ENCODE results near the gene MACROD2.

DNA sequence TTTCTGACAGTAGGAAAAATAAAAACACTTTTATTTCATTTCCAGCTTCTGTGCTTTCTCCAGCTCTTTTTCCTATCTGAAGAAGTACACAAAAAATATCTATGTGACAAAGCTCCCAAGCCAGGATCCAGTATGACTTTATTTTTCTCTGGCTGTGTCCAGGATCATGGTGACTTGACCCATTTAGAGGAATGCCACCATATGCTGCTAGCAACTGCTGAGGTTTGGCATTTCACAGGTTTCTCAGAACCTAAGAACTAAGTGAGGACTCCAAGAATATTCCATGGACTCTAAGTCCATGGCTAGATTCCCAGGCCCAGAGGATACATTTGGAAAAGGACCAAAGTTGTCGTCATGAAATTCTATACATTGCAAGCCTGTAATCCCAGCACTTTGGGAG, 1218.7 kb downstream of the MACROD2 start:
- TF ChIP-seq, protein P1, sequence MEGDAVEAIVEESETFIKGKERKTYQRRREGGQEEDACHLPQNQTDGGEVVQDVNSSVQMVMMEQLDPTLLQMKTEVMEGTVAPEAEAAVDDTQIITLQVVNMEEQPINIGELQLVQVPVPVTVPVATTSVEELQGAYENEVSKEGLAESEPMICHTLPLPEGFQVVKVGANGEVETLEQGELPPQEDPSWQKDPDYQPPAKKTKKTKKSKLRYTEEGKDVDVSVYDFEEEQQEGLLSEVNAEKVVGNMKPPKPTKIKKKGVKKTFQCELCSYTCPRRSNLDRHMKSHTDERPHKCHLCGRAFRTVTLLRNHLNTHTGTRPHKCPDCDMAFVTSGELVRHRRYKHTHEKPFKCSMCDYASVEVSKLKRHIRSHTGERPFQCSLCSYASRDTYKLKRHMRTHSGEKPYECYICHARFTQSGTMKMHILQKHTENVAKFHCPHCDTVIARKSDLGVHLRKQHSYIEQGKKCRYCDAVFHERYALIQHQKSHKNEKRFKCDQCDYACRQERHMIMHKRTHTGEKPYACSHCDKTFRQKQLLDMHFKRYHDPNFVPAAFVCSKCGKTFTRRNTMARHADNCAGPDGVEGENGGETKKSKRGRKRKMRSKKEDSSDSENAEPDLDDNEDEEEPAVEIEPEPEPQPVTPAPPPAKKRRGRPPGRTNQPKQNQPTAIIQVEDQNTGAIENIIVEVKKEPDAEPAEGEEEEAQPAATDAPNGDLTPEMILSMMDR (IDR thresholded peaks at IDR 0.05; ENCODE audit: low read depth, low read length, missing input control) = no peak
- TF ChIP-seq, protein P2, sequence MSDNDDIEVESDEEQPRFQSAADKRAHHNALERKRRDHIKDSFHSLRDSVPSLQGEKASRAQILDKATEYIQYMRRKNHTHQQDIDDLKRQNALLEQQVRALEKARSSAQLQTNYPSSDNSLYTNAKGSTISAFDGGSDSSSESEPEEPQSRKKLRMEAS (IDR thresholded peaks at IDR 0.05) = no peak
- TF ChIP-seq, protein P3, sequence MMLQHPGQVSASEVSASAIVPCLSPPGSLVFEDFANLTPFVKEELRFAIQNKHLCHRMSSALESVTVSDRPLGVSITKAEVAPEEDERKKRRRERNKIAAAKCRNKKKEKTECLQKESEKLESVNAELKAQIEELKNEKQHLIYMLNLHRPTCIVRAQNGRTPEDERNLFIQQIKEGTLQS (IDR thresholded peaks at IDR 0.05) = no peak
- no peak for TF ChIP-seq TAF1 (conservative IDR thresholded peaks at IDR 0.05)
- TF ChIP-seq, protein P4, sequence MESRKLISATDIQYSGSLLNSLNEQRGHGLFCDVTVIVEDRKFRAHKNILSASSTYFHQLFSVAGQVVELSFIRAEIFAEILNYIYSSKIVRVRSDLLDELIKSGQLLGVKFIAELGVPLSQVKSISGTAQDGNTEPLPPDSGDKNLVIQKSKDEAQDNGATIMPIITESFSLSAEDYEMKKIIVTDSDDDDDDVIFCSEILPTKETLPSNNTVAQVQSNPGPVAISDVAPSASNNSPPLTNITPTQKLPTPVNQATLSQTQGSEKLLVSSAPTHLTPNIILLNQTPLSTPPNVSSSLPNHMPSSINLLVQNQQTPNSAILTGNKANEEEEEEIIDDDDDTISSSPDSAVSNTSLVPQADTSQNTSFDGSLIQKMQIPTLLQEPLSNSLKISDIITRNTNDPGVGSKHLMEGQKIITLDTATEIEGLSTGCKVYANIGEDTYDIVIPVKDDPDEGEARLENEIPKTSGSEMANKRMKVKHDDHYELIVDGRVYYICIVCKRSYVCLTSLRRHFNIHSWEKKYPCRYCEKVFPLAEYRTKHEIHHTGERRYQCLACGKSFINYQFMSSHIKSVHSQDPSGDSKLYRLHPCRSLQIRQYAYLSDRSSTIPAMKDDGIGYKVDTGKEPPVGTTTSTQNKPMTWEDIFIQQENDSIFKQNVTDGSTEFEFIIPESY (IDR thresholded peaks at IDR 0.05) = no peak

Measured in liver (tissue), 3 donors.